8988T (cell line): ENCODE results near the gene MAPT.
"Not testable (repeated sequence)": the region's sequence is repeated elsewhere in the genome, so short reads cannot be mapped to it uniquely, and the experiment has no call there.

ENCODE experiments used
- DNase-seq: peaks from one replicate; pipeline ENCODE4 v3.0.0; 2011

Gene MAPT

DNA sequence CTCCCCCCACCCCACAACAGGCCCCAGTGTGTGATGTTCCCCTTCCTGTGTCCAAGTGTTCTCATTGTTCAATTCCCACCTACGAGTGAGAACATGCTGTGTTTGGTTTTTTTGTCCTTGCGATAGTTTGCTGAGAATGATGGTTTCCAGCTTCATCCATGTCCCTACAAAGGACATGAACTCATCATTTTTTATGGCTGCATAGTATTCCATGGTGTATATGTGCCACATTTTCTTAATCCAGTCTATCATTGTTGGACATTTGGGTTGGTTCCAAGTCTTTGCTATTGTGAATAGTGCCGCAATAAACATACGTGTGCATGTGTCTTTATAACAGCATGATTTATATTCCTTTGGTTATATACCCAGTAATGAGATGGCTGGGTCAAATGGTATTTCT lies 62.4 kb downstream of the MAPT start:
- not testable (repeated sequence) for DNase-seq

DNA sequence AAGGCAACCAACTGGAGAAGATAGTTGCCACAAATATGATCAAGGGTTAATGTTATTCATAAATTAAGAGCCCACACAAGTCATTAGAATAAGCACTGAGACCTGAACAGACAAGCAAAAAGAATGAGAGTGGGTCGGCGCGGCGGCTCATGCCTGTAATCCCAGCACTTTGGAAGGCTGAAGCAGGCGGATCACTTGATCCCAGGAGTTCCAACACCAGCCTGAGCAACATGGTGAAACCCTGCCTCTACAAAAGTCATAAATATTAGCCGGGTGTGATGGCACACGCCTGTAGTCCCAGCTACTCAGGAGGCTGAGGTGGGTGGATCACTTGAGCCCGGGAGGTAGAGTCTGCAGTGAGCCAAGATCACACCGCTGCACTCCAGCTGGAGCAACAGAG lies 64.0 kb downstream of the MAPT start:
- no peak for DNase-seq

DNA sequence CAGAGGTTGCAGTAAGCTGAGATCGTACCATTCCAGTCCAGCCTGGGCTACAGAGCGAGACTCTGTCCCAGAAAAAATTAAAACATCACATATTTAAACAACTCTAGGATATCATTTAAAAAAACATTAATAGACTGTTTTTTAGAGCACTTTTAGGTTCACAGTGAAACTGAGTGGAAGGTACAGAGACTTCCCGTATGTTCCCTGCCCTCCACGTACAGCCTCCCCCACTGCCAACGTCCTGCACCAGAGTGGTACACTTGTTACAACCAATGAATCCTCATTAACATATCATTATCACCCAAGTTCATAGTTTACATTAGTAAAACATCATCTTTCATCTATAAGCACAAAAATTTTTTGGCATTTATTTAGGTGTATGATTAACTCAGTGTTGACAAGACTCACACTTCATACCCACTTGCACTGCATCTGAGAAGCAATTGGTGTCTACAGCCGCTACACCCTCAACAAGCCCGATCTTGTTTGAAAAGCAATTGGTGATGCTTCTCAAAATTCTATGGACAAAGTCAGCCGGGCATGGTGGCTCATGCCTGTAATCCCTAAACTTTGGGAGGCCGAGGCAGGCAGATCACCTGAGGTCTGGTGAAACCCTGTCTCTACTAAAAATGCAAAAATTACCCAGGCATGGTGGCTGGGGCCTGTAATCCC lies 64.8 kb downstream of the MAPT start:
- no peak for DNase-seq

DNA sequence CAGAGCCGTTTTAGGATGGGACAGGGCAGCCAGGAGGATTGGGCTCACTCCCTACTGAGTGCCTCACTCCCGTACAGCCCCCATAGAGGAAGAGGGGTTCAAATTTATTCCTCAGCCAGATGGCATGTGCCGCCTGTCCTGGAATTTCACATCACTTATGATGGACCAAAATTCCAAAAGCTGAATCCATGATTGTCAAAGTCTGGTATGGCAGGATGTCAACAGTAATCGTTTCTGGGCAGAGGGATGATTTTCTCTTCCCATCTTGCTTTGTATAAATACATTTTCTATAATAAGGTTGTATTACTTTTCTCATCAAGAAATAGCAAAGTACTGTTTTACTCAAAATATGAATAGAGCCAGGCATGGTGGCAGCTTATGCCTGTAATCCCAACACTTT lies 66.0 kb downstream of the MAPT start:
- DNase-seq = no peak

DNA sequence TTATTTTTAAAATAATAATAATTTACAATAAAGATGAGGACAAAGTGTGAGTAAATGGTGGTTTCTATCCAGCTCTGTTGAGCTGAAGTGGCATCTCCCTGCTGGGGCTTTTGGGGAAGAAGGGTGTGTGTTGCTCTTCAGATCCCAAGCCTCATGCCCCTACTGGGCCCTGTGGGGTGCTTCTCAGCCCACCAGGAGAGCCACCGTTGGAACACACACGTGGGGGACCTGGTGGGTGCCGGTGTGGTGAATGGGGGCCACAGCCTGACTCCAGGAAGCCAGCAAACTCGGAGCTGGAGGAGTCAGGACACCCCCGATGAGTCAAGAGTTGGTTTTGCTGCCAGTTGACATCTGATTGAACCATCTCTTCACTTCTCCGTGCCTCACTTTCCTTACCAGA lies 66.9 kb downstream of the MAPT start:
- DNase-seq = no peak

DNA sequence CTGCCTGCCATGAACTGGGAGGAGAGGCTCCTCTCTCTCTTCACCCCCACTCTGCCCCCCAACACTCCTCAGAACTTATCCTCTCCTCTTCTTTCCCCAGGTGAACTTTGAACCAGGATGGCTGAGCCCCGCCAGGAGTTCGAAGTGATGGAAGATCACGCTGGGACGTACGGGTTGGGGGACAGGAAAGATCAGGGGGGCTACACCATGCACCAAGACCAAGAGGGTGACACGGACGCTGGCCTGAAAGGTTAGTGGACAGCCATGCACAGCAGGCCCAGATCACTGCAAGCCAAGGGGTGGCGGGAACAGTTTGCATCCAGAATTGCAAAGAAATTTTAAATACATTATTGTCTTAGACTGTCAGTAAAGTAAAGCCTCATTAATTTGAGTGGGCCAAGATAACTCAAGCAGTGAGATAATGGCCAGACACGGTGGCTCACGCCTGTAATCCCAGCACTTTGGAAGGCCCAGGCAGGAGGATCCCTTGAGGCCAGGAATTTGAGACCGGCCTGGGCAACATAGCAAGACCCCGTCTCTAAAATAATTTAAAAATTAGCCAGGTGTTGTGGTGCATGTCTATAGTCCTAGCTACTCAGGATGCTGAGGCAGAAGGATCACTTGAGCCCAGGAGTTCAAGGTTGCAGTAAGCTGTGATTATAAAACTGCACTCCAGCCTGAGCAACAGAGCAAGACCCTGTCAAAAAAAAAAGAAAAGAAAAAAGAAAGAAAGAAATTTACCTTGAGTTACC lies 68.0 kb downstream of the MAPT start:
- no peak for DNase-seq

DNA sequence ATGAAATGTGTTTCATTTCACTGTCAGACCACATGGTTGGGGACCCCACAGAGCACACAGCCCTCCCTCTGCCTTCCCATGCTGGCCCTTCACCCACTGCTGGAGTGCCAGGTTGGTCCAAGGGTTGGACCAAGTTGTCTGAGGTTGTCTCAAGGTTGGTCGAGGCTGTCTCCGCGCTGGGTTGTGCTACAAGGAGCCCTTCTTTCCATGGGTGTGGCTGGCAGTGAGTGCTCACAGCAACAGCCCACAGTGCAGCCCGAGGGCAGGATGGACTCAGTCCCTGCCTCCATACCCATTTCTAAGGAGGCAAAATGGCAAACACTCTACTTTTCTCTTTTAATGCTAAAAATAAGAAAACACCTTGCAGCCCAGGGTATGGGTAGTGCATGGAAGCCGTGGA lies 68.9 kb downstream of the MAPT start:
- no peak for DNase-seq

DNA sequence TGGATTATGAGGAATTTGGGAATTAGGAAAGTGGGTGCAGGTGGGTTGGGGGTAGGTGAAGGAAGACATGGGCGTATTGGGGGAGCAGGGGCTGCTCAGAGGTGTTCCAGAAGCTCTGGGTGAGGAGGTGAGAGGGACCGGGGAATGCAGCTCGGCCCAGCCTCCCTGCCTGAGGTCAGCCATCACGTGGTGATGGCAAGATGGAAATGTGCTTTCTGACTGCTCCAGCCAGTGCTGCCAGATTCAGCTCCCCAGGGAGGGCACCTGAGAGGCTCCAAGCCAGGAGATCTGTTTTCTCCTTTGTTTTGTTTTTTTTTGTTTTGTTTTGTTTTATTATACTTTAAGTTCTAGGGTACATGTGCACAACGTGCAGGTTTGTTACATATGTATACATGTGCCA lies 69.5 kb downstream of the MAPT start:
- DNase-seq = no peak

DNA sequence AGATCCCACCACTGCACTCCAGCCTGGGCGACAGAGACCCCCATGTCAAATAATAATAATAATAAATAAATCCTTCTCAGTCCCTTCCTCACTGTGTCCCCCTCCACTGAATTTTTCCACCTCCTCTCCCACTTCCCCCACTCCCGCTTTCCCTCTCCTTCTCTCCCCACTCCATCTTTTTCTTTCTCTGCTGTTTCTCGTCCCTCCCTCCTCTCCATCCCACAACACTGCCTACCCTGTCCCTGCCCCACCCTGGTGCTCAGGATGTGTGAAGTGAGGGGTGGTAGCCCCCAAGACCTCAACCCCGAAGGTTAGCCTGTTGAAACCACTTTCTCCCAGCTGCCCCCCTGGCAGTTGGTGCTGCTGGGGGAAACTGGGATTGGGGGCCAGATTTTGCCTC lies 70.3 kb downstream of the MAPT start:
- no peak for DNase-seq

DNA sequence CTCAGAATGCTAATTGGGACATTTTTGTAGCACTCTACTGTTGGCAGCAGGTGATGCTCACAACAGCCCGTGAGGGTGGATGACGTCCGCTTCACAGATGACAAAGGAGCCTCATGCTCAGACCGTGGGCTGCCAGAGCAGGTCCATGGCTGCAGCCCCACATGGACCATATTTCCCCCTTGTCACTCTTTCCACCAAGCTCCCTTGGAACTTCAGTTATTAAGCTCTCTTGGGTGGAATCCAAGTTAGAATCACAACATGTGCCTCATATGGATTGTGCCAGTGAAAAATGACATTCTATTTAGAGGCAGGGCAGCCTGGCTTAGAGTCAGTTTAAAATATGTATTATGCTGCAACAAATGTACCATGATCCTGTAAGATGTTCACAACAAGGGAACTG lies 71.5 kb downstream of the MAPT start:
- no peak for DNase-seq

DNA sequence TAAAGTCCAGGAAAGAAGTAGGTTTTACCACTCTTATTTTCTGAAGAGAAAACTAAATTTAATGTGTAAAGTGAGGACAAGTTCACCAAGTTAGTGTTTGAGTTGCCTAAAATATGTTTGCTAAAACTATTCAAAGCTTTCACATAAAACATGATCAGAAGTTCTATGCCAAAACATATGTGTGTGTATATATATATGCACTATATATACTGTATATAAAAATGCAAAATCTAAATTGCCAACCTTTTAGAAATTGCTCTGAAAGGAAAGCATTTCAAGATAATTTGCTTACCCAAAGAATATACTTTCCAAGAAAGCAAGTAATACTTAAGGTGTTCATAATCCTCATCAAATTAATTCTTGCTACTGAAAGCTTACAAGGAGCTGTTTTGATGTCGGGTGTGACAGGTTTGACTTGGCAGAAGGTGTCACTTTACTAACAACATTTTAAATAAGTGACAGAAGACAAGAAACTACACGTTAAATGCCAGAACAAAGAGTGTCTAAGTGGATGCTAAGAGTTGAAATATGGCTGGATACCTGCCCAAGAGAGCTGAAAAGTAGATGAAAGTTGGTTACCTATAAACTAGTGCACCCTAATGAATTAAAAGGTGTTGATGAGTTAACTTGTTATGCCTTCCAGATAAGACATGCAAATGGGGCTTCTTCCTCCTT lies 72.4 kb downstream of the MAPT start:
- no peak for DNase-seq

DNA sequence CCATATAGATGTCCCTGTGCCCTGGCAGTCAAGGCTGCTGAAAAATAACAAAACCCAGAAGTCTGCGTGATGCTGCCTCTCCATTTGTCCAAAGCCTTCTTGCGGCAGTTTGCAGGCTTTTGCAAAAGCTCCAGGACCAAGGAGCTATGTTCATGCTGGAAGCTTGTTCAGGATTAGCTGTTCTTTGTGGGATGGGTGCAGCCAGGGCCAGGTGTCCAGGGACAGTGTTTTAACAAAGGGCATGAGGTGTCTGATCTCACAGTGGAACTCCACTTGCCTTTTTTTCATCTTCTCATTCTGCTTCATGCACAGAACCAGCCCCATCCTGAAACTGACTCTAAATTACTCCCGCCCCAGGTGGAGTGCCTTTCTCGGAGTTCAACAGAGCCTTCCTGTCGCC lies 73.0 kb downstream of the MAPT start:
- no peak for DNase-seq

DNA sequence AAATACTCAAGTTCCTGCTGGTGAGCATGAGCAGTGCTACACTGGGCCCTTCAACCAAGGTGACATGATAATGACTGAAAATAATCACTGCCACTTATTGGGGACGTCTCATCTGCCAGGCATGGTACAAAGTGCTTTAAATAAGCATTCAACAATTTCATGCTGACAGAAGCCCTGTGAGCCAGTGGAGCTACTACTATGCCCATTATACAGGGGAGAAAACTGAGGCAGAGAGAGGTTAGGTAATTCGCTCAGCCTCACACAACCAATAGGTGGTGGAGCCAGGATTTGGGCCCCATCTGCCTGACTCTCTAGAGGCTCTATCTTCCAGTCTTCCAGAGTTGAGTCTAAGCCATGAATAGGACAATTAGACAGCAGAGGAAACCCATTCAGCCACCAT lies 74.4 kb downstream of the MAPT start:
- DNase-seq = no peak

DNA sequence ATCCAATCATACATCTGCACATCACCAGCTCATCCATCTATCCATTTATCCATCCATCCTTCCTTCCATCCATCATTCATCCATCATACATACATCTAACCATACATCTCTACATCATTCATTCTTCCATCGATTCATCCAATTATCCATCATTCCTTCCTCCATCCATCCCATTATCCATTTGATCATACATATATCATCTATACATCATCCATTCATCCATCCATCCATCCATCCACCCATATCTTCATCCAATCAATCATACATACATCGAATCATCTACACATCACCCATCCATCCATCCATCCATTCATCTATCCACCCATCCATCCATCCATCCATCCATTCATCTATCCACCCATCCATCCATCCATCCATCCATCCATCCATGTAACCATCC lies 75.4 kb downstream of the MAPT start:
- no peak for DNase-seq

DNA sequence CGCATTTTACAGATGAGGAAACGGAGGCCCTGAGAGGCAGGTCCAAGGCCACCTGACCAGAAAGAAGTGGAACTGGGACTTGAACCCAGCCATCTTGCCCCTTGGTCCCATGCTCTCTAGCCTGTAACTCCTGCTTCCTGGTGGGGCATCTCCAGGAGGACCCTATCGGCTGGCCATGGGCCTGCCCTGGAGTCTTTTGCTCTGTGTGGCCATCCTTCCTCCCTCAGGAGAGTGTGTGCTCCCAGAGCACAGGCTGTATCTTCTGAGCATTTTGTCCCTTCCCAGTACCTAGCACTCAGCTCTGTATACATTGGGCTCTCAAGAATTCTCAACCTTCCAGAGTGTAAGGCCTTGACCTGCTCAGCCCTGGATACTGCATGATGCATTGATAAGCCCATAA lies 76.3 kb downstream of the MAPT start:
- DNase-seq = no peak

DNA sequence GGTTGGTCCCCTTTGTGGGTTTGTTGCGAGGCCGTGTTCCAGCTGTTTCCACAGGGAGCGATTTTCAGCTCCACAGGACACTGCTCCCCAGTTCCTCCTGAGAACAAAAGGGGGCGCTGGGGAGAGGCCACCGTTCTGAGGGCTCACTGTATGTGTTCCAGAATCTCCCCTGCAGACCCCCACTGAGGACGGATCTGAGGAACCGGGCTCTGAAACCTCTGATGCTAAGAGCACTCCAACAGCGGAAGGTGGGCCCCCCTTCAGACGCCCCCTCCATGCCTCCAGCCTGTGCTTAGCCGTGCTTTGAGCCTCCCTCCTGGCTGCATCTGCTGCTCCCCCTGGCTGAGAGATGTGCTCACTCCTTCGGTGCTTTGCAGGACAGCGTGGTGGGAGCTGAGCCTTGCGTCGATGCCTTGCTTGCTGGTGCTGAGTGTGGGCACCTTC lies 77.4 kb downstream of the MAPT start:
- DNase-seq = no peak

DNA sequence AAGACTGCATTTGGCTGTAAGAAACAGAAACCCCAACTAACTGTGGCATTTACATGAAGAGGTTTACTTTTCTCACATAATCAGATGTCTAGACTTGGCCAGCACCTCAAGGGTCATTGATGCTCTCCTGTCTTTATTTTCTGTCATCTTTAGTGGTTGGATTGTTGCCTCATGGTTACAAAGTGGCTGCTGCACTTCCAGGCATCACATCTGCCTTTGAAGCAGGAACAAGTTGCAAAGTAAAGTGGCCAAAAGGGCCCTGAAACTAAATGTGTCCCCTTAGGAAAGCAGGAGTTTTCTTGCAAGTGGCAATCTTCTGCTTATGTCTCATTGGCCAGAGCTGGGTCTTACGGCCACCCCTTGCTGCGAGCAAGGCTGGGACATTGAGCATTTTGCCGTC lies 78.2 kb downstream of the MAPT start:
- DNase-seq = no peak

DNA sequence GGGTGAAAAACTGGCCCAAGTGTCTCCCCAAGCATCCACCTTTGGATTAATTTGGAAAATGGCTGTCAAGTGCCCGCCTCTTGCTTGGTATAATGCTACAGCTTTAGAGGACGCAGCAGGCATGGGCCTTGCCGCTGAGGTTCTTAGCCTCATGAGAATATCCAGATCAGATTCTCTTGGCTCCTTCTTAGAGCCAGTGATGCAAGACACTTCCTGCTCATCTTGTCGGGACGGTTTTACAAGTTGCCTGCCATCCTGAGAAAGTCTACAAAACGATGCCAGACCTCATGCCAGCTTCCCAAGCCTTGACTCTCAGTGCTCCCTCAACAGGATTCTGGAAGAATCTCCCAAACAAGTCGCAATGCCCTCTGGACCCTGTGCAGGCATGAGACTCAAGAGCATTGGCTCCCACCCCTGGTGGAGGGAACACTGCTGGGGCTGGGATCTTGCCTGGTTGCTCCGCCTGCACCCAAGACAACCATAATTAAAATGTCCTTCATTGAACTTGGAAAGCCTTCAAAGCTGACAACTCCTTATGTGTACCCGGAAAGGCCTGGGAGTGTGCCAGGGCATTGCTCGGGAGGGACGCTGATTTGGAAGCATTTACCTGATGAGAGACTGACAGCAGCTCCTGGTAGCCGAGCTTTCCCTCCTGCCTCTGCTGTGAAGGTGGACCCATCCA lies 78.9 kb downstream of the MAPT start:
- DNase-seq = no peak

DNA sequence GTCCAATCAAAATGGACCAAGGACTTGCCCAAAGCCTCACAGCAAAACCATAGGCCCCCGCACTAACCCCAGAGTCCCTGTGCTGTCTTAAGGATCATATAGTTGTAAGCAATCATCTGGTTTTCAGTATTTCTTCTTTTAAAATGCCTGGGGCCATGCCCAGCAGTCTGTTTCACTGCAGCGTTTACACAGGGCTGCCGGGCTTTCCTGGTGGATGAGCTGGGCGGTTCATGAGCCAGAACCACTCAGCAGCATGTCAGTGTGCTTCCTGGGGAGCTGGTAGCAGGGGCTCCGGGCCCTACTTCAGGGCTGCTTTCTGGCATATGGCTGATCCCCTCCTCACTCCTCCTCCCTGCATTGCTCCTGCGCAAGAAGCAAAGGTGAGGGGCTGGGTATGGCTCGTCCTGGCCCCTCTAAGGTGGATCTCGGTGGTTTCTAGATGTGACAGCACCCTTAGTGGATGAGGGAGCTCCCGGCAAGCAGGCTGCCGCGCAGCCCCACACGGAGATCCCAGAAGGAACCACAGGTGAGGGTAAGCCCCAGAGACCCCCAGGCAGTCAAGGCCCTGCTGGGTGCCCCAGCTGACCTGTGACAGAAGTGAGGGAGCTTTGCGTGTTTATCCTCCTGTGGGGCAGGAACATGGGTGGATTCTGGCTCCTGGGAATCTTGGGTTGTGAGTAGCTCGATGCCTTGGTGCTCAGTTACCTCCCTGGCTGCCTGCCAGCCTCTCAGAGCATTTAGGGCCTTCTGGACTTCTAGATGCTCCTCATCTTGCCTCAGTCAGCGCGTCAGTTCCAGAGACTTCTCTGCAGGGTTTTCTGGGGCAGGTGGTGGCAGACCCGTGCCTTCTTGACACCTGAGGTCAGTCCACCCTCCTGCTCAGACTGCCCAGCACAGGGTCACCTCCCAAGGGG lies 79.8 kb downstream of the MAPT start:
- no peak for DNase-seq

DNA sequence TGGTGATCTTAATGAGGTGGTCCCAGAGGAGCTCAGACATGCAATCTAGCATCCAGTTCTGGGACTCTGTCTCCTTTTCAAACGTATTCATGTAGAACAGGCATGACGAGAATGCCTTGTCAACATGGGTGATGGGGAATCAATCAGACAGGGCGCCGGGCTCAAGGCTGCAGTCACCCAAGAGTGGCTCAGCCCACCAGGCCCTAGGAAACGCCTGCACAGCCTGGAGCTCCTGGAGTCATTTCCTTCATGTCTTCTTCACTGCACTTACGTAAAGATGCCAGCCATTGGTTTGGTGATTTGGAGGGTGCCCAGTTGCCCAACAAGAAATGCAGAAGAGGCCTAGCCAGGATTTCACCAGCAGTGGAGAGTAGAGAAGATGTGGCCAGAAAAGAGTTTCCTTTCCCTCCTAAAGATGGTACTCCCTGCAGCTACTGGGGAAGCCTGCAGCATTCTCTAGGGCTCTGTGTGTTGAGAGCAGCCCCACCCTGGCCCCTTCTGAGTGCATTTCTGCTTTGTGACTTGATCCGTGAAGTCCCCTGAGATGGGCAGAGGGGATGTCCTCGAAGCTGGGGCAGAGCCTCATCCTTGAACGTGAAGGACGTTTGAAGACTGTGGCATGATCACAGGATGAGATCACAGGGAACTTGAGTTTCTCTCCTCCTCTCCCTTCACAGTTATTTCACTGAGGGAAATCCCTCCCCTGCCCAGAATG lies 80.7 kb downstream of the MAPT start:
- DNase-seq = no peak

DNA sequence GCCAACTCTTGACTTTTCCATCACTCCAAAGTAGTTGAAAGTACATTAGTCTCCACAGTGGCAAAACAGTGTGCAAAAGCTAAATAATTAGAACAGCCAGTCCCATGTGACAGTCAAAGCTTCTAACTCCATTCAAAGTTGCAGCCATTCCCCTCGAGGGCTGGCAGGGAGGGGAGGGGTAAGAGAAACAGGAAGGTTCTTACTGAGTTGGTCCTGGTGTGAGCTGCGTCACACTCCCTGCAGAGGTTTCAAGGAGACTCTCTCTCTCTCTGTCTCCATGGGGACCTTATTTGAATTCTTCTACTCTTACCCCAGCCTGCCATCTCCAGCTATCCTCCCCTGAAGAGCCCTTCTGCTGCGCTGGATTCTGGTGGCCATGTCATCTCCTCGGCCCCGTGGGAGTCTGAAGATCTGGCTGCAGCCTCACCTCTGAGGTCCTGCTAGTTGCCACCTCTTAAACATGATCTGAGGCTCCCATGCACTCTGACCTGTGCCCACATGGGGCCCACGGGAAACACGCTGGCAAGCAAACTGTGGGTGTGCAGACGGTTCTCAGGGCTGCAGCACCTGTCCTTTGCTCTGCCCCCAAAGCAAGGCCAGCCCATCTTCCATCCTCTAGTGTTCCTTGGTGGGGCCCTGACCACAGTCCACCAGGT lies 81.4 kb downstream of the MAPT start:
- DNase-seq = no peak
